ENCODE data around the gene DYNC2H1.
"Not testable (repeated sequence)": the region's sequence is repeated elsewhere in the genome, so short reads cannot be mapped to it uniquely, and the experiment has no call there.

DYNC2H1 gene

GRCh38 chr11:103344886-103345285, 235.7 kb downstream of the DYNC2H1 start:
- Mint-ChIP-seq H3K4me3 (no peak overlapping the region), H3K4me1 (ENCODE audit: low read depth) (no peaks in the 10 kb centered on the region), H3K36me3 (ENCODE audit: low read depth) (no peaks in the 10 kb centered on the region), H3K9me3 (peaks cover 4% of the 10 kb centered on the region), H3K27me3 (ENCODE audit: low read depth) (no peaks in the 10 kb centered on the region), H3K27ac (no peak overlapping the region)

GRCh38 chr11:103349595-103349994, 240.4 kb downstream of the DYNC2H1 start:
- H3K36me3 Mint-ChIP-seq (ENCODE audit: low read depth) = no peaks in the 10 kb centered on the region
- H3K27me3 Mint-ChIP-seq (ENCODE audit: low read depth) = no peaks in the 10 kb centered on the region
- H3K4me1 Mint-ChIP-seq (ENCODE audit: low read depth) = no peaks in the 10 kb centered on the region
- no peaks in the 10 kb centered on the region for H3K9me3 Mint-ChIP-seq
- no peak overlapping the region for H3K27ac Mint-ChIP-seq
- no peak overlapping the region for H3K4me3 Mint-ChIP-seq

- H3K4me3 Mint-ChIP-seq = no peak overlapping the region
- H3K4me1 Mint-ChIP-seq (ENCODE audit: low read depth) = no peaks in the 10 kb centered on the region
- no peaks in the 10 kb centered on the region for H3K36me3 Mint-ChIP-seq (ENCODE audit: low read depth)
- no peaks in the 10 kb centered on the region for H3K9me3 Mint-ChIP-seq
- H3K27me3 Mint-ChIP-seq (ENCODE audit: low read depth) = no peaks in the 10 kb centered on the region
- no peak overlapping the region for H3K27ac Mint-ChIP-seq
Measured at GRCh38 chr11:103354656-103355055, 245.4 kb downstream of the DYNC2H1 start.

GRCh38 chr11:103358251-103358650, 249.0 kb downstream of the DYNC2H1 start:
- Mint-ChIP-seq H3K9me3 (no peaks in the 10 kb centered on the region), H3K4me3 (no peak overlapping the region), H3K36me3 (ENCODE audit: low read depth) (no peaks in the 10 kb centered on the region), H3K4me1 (ENCODE audit: low read depth) (no peaks in the 10 kb centered on the region), H3K27me3 (ENCODE audit: low read depth) (no peaks in the 10 kb centered on the region), H3K27ac (no peak overlapping the region)

- no peaks in the 10 kb centered on the region for H3K36me3 Mint-ChIP-seq (ENCODE audit: low read depth)
Measured at GRCh38 chr11:103359216-103359615, 250.0 kb downstream of the DYNC2H1 start.

GRCh38 chr11:103364687-103365086, 255.5 kb downstream of the DYNC2H1 start:
- no peaks in the 10 kb centered on the region for H3K27me3 Mint-ChIP-seq (ENCODE audit: low read depth)
- no peaks in the 10 kb centered on the region for H3K36me3 Mint-ChIP-seq (ENCODE audit: low read depth)
- no peaks in the 10 kb centered on the region for H3K4me1 Mint-ChIP-seq (ENCODE audit: low read depth)
- H3K9me3 Mint-ChIP-seq = no peaks in the 10 kb centered on the region
- no peak overlapping the region for H3K27ac Mint-ChIP-seq
- H3K4me3 Mint-ChIP-seq = no peak overlapping the region

More at GRCh38 chr11:103359216-103359615, 250.0 kb downstream of the DYNC2H1 start:
- H3K9me3 Mint-ChIP-seq = no peaks in the 10 kb centered on the region
- H3K4me3 Mint-ChIP-seq = no peak overlapping the region
- H3K27me3 Mint-ChIP-seq (ENCODE audit: low read depth) = no peaks in the 10 kb centered on the region
- no peak overlapping the region for H3K27ac Mint-ChIP-seq
- H3K4me1 Mint-ChIP-seq (ENCODE audit: low read depth) = no peaks in the 10 kb centered on the region

- H3K4me3 Mint-ChIP-seq = no peak overlapping the region
- H3K9me3 Mint-ChIP-seq = no peaks in the 10 kb centered on the region
- no peaks in the 10 kb centered on the region for H3K4me1 Mint-ChIP-seq (ENCODE audit: low read depth)
- H3K27ac Mint-ChIP-seq = no peak overlapping the region
- H3K27me3 Mint-ChIP-seq (ENCODE audit: low read depth) = no peaks in the 10 kb centered on the region
- no peaks in the 10 kb centered on the region for H3K36me3 Mint-ChIP-seq (ENCODE audit: low read depth)
Measured at GRCh38 chr11:103367650-103368049, 258.4 kb downstream of the DYNC2H1 start.

GRCh38 chr11:103368145-103368544, 258.9 kb downstream of the DYNC2H1 start:
- H3K9me3 Mint-ChIP-seq = no peaks in the 10 kb centered on the region
- H3K27me3 Mint-ChIP-seq (ENCODE audit: low read depth) = no peaks in the 10 kb centered on the region
- H3K27ac Mint-ChIP-seq = no peak overlapping the region
- no peak overlapping the region for H3K4me3 Mint-ChIP-seq
- H3K36me3 Mint-ChIP-seq (ENCODE audit: low read depth) = no peaks in the 10 kb centered on the region
- no peaks in the 10 kb centered on the region for H3K4me1 Mint-ChIP-seq (ENCODE audit: low read depth)

GRCh38 chr11:103370076-103370475, 260.9 kb downstream of the DYNC2H1 start:
- Mint-ChIP-seq H3K9me3 (peaks cover 15% of the 10 kb centered on the region), H3K4me1 (ENCODE audit: low read depth) (no peaks in the 10 kb centered on the region), H3K36me3 (ENCODE audit: low read depth) (no peaks in the 10 kb centered on the region), H3K27me3 (ENCODE audit: low read depth) (no peaks in the 10 kb centered on the region), H3K4me3 (no peak overlapping the region), H3K27ac (no peak overlapping the region)

- H3K36me3 Mint-ChIP-seq (ENCODE audit: low read depth) = no peaks in the 10 kb centered on the region
- peaks cover 24% of the 10 kb centered on the region for H3K9me3 Mint-ChIP-seq
- H3K27me3 Mint-ChIP-seq (ENCODE audit: low read depth) = no peaks in the 10 kb centered on the region
- no peaks in the 10 kb centered on the region for H3K4me1 Mint-ChIP-seq (ENCODE audit: low read depth)
- no peak overlapping the region for H3K27ac Mint-ChIP-seq
- no peak overlapping the region for H3K4me3 Mint-ChIP-seq
Measured at GRCh38 chr11:103372906-103373305, 263.7 kb downstream of the DYNC2H1 start.

GRCh38 chr11:103374227-103374626, 265.0 kb downstream of the DYNC2H1 start:
- peaks cover 24% of the 10 kb centered on the region for H3K9me3 Mint-ChIP-seq
- not testable (repeated sequence) for H3K4me1 Mint-ChIP-seq (ENCODE audit: low read depth); H3K4me3 Mint-ChIP-seq; H3K27ac Mint-ChIP-seq; H3K36me3 Mint-ChIP-seq (ENCODE audit: low read depth); H3K27me3 Mint-ChIP-seq (ENCODE audit: low read depth)

- Mint-ChIP-seq H3K27ac (no peak overlapping the region), H3K27me3 (ENCODE audit: low read depth) (no peaks in the 10 kb centered on the region), H3K36me3 (ENCODE audit: low read depth) (no peaks in the 10 kb centered on the region), H3K9me3 (peaks cover 17% of the 10 kb centered on the region), H3K4me3 (no peak overlapping the region), H3K4me1 (ENCODE audit: low read depth) (no peaks in the 10 kb centered on the region)
Measured at GRCh38 chr11:103378931-103379330, 269.7 kb downstream of the DYNC2H1 start.

- no peak overlapping the region for H3K27ac Mint-ChIP-seq
- no peaks in the 10 kb centered on the region for H3K36me3 Mint-ChIP-seq (ENCODE audit: low read depth)
- peaks cover 9% of the 10 kb centered on the region for H3K9me3 Mint-ChIP-seq
- H3K4me3 Mint-ChIP-seq = no peak overlapping the region
- no peaks in the 10 kb centered on the region for H3K27me3 Mint-ChIP-seq (ENCODE audit: low read depth)
- peaks cover 4% of the 10 kb centered on the region for H3K4me1 Mint-ChIP-seq (ENCODE audit: low read depth)
Measured at GRCh38 chr11:103380031-103380430, 270.8 kb downstream of the DYNC2H1 start.

GRCh38 chr11:103384652-103385051, 275.4 kb downstream of the DYNC2H1 start:
- Mint-ChIP-seq H3K4me3 (no peak overlapping the region), H3K9me3 (no peaks in the 10 kb centered on the region), H3K27ac (no peak overlapping the region), H3K4me1 (ENCODE audit: low read depth) (peaks cover 4% of the 10 kb centered on the region), H3K36me3 (ENCODE audit: low read depth) (no peaks in the 10 kb centered on the region), H3K27me3 (ENCODE audit: low read depth) (no peaks in the 10 kb centered on the region)

GRCh38 chr11:103395612-103396011, 286.4 kb downstream of the DYNC2H1 start:
- Mint-ChIP-seq H3K27ac (no peak overlapping the region), H3K27me3 (ENCODE audit: low read depth) (no peaks in the 10 kb centered on the region), H3K9me3 (peaks cover 12% of the 10 kb centered on the region), H3K36me3 (ENCODE audit: low read depth) (no peaks in the 10 kb centered on the region), H3K4me3 (no peak overlapping the region), H3K4me1 (ENCODE audit: low read depth) (no peaks in the 10 kb centered on the region)

- Mint-ChIP-seq H3K9me3 (peaks cover 12% of the 10 kb centered on the region), H3K27me3 (ENCODE audit: low read depth) (no peaks in the 10 kb centered on the region), H3K4me3 (no peak overlapping the region), H3K4me1 (ENCODE audit: low read depth) (no peaks in the 10 kb centered on the region), H3K36me3 (ENCODE audit: low read depth) (no peaks in the 10 kb centered on the region), H3K27ac (no peak overlapping the region)
Measured at GRCh38 chr11:103396237-103396636, 287.0 kb downstream of the DYNC2H1 start.
